Hepatocyte (in vitro differentiated cells): Measurements from ENCODE around the gene WDR48. TPM values are rescaled to one million over a fixed set of nuclear protein-coding genes. Genes with fewer than 3 reads are reported as not detected.
A peak's percentile ranks its signal among the peaks of the same experiment; 100 is the strongest.

ENCODE experiments used
- DNase-seq: peaks from one replicate; pipeline ENCODE4 v3.0.0-alpha.2; 2016; ENCODE audit warnings: low spot score
- H2AFZ ChIP-seq: fragments of 200-600 bp; sonication (generic); 2 replicates; pipeline ENCODE4 v1.6.0; 2016; ENCODE audit warnings: antibody characterized with exemption, mild to moderate bottlenecking
- H3K27ac ChIP-seq: fragments of 200-600 bp; sonication (generic); 2 replicates; pipeline ENCODE4 v1.5.1; 2016; ENCODE audit warnings: mild to moderate bottlenecking
- H3K27me3 ChIP-seq: fragments of 200-600 bp; sonication (generic); 2 replicates; pipeline ENCODE4 v1.6.1; 2016
- H3K36me3 ChIP-seq: fragments of 200-600 bp; sonication (generic); replicated peaks from 2 replicates; pipeline ENCODE4 v1.5.1; 2016; ENCODE audit warnings: low read depth; ENCODE audit not compliant: insufficient read depth
- H3K4me1 ChIP-seq: fragments of 200-600 bp; sonication (generic); 2 replicates; pipeline ENCODE4 v1.5.1; 2016; ENCODE audit warnings: mild to moderate bottlenecking, moderate library complexity; ENCODE audit not compliant: insufficient read depth
- H3K4me2 ChIP-seq: fragments of 200-600 bp; sonication (generic); 2 replicates; pipeline ENCODE4 v1.6.0; 2016
- H3K4me3 ChIP-seq: fragments of 200-600 bp; sonication (generic); 2 replicates; pipeline ENCODE4 v1.5.1; 2016; ENCODE audit warnings: mild to moderate bottlenecking
- H3K79me2 ChIP-seq: fragments of 200-600 bp; sonication (generic); 2 replicates; pipeline ENCODE4 v1.6.0; 2017; ENCODE audit warnings: mild to moderate bottlenecking
- H3K9me2 ChIP-seq: fragments of 200-600 bp; sonication (generic); replicated peaks from 2 replicates; pipeline ENCODE4 v1.6.0; 2017; ENCODE audit warnings: mild to moderate bottlenecking; ENCODE audit not compliant: insufficient read depth
- H3K9me3 ChIP-seq: fragments of 200-600 bp; sonication (generic); 2 replicates; pipeline ENCODE4 v1.5.1; 2016; ENCODE audit warnings: low read depth, mild to moderate bottlenecking
- H4K20me1 ChIP-seq: fragments of 200-600 bp; sonication (generic); 2 replicates; pipeline ENCODE4 v1.6.0; 2016; ENCODE audit warnings: mild to moderate bottlenecking; ENCODE audit not compliant: insufficient read depth, poor library complexity, severe bottlenecking
- CTCF ChIP-seq: fragments of 200-600 bp; sonication (generic); IDR thresholded peaks from 2 replicates; pipeline ENCODE4 v1.5.1; 2016; ENCODE audit warnings: antibody characterized with exemption, mild to moderate bottlenecking; ENCODE audit not compliant: poor library complexity
- EZH2 ChIP-seq: fragments of 200-600 bp; sonication (generic); IDR thresholded peaks from 2 replicates; pipeline ENCODE4 v1.6.1; 2016; ENCODE audit warnings: antibody characterized with exemption, mild to moderate bottlenecking, borderline replicate concordance
- EZH2phosphoT487 ChIP-seq: fragments of 200-600 bp; sonication (generic); IDR thresholded peaks from one replicate; pipeline ENCODE4 v1.6.1; 2018; ENCODE audit warnings: antibody characterized with exemption, mild to moderate bottlenecking, low read depth, moderate library complexity; ENCODE audit not compliant: unreplicated experiment, severe bottlenecking
- WGBS: methylation state at CpG from one replicate; pipeline ENCODE4 v1.1.6; 2016; ENCODE audit warnings: low lambda C conversion rate; ENCODE audit errors: missing lambda C conversion rate; 5-methylcytosine and 5-hydroxymethylcytosine counted together
- microRNA-seq: library from miRNA; unstranded; fragments of <30 nt; microRNA quantifications from one replicate; pipeline ENCODE4, GENCODE V29; 2017
- polyA plus RNA-seq: library from polyadenylated mRNA; unstranded; fragments of >200 nt; fragmentation: Nextera tagmentation; extraction: Ambion mirVana; gene quantifications from 2 replicates; pipeline ENCODE4 v1.2.1, GENCODE V29; 2016
- small RNA-seq: library from RNA; depleted of rRNA; stranded (forward); fragments of <200 nt; gene quantifications from one replicate; pipeline ENCODE3, GENCODE V24; 2014
- total RNA-seq: library from RNA; depleted of rRNA; stranded (reverse); fragments of >200 nt; gene quantifications from 2 replicates; pipeline ENCODE4 v1.2.3, GENCODE V29; 2014

WDR48 gene
- total and polyA plus RNA-seq, 2 experiments from 2014 or later, result 25.0 to 34.7 TPM

- Histone ChIP-seq H3K9me2 (no peaks in the 10 kb centered on the region), H3K27ac (no peak overlapping the region), H4K20me1 (peaks cover 76% of the 10 kb centered on the region), H3K4me2 (no peak overlapping the region), H3K4me1 (peaks cover 66% of the 10 kb centered on the region), H2AFZ (no peak overlapping the region), H3K79me2 (peaks cover 73% of the 10 kb centered on the region), H3K4me3 (no peak overlapping the region), H3K27me3 (no peaks in the 10 kb centered on the region), H3K36me3 (peaks cover 10% of the 10 kb centered on the region), H3K9me3 (no peaks in the 10 kb centered on the region)
- 97% methylated on average over 20 of the region's 20 CpGs for WGBS
- TF ChIP-seq EZH2phosphoT487 (no peak), CTCF (no peak), EZH2 (no peak)
- peak; percentile 14 for DNase-seq
Observed at GRCh38 chr3:39144095-39144747, 92.4 kb downstream of the WDR48 start.

GRCh38 chr3:39144748-39145380, 93.0 kb downstream of the WDR48 start:
- Histone ChIP-seq H3K9me3 (no peaks in the 10 kb centered on the region), H3K4me3 (no peak overlapping the region), H3K27ac (no peak overlapping the region), H3K9me2 (no peaks in the 10 kb centered on the region), H4K20me1 (peaks cover 80% of the 10 kb centered on the region), H3K4me1 (peaks cover 66% of the 10 kb centered on the region), H3K79me2 (peaks cover 79% of the 10 kb centered on the region), H3K4me2 (no peak overlapping the region), H2AFZ (no peak overlapping the region), H3K36me3 (peaks cover 10% of the 10 kb centered on the region), H3K27me3 (no peaks in the 10 kb centered on the region)
- TF ChIP-seq EZH2 (no peak), CTCF (no peak), EZH2phosphoT487 (no peak)
- no peak for DNase-seq
- WGBS, result 96% methylated on average over 22 of the region's 23 CpGs

- Histone ChIP-seq H2AFZ (no peak overlapping the region), H3K4me2 (peak overlapping the region; percentile 95), H3K9me2 (no peaks in the 10 kb centered on the region), H3K27me3 (no peaks in the 10 kb centered on the region), H3K4me3 (no peak overlapping the region), H3K79me2 (peaks cover 89% of the 10 kb centered on the region), H3K36me3 (peaks cover 10% of the 10 kb centered on the region), H3K9me3 (no peaks in the 10 kb centered on the region), H4K20me1 (peaks cover 81% of the 10 kb centered on the region), H3K4me1 (peaks cover 64% of the 10 kb centered on the region), H3K27ac (peak overlapping the region; percentile 100)
- TF ChIP-seq EZH2 (no peak), CTCF (no peak)
- DNase-seq, result peak; percentile 28
- WGBS, result 76% methylated on average over 11 of the region's 11 CpGs
Observed at GRCh38 chr3:39146083-39146501, 94.3 kb downstream of the WDR48 start.

Small RNAs within 50 kb of the gene (microRNA-seq; reads per million reads assigned to microRNA genes)
- gene MIR6822, result not detected

Small RNAs within 50 kb of the gene (small RNA-seq; reads per million reads assigned to genes)
- gene RNU6-1227P, result not detected

Other genes starting within 250 kb of the WDR48 start
- not detected in 2 replicates for gene SCN10A, start 235.8 kb upstream of the WDR48 start, total RNA-seq
- gene SCN10A, start 235.8 kb upstream of the WDR48 start, polyA plus RNA-seq, result not detected in 2 replicates
- gene SCN11A, start 72 bp upstream of the WDR48 start, total RNA-seq, result 3.7 and 3.9 TPM in 2 replicates
- gene SCN11A, start 72 bp upstream of the WDR48 start, polyA plus RNA-seq, result 0.86 and 1.9 TPM in 2 replicates
- gene GORASP1, start 55.6 kb downstream of the WDR48 start, total RNA-seq, result 38.0 and 48.6 TPM in 2 replicates
- 42.0 and 49.0 TPM in 2 replicates for gene GORASP1, start 55.6 kb downstream of the WDR48 start, polyA plus RNA-seq
- 1.2 and 3.7 TPM in 2 replicates for gene TTC21A, start 55.7 kb downstream of the WDR48 start, total RNA-seq
- gene TTC21A, start 55.7 kb downstream of the WDR48 start, polyA plus RNA-seq, result 6.5 and 7.6 TPM in 2 replicates
- 71.6 and 78.7 TPM in 2 replicates for gene CSRNP1, start 101.6 kb downstream of the WDR48 start, total RNA-seq
- gene CSRNP1, start 101.6 kb downstream of the WDR48 start, polyA plus RNA-seq, result 112 and 115 TPM in 2 replicates
- 0.10 TPM in 1 of 2 replicates, not detected in the other for gene XIRP1, start 140.6 kb downstream of the WDR48 start, total RNA-seq
- 1.4 TPM in 1 of 2 replicates, not detected in the other for gene XIRP1, start 140.6 kb downstream of the WDR48 start, polyA plus RNA-seq
- gene CX3CR1, start 228.0 kb downstream of the WDR48 start, total RNA-seq, result 0.28 and 0.70 TPM in 2 replicates
- gene CX3CR1, start 228.0 kb downstream of the WDR48 start, polyA plus RNA-seq, result 1.3 TPM in 1 of 2 replicates, not detected in the other